D721Med (cell line): ENCODE results near the gene PDE4B.

Source experiments
- DNase-seq: peaks from one replicate; pipeline ENCODE4 v3.0.0; 2011; ENCODE audit warnings: low spot score; ENCODE audit not compliant: insufficient read length
- FAIRE-seq: peaks from 2 replicates; lab custom pipeline; 2011; peaks lifted over from hg19 to GRCh38; lab: Jason Lieb, UNC
- CTCF ChIP-seq: IDR thresholded peaks from 2 replicates; pipeline ENCODE4 v1.5.1; 2012; ENCODE audit warnings: mild to moderate bottlenecking, control low read depth; ENCODE audit not compliant: insufficient read depth; ENCODE audit errors: missing control alignments

Gene PDE4B

DNA sequence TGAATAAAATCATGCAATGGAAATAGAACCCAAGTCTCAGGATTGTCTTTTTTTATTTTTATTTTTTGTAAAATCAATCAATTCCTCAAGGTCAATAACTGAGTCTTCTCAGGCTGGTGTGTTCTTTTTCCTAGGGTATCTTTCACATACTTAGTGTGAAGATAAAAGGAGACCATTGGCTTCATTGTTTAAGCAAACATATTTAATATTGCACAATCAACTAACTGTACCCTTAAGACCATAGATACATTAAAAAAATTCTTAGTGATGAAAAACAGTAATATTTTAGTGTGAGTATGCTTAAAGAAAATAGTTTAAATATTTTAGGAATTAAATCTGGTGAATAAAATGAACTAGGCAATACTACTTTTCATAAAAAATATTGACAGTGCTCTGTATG, 31.4 kb downstream of the PDE4B start:
- TF ChIP-seq CTCF: no peak
- no peak for DNase-seq
- no peak for FAIRE-seq

GRCh38 chr1:65825741-65826140, 33.0 kb downstream of the PDE4B start:
- no peak for DNase-seq
- TF ChIP-seq CTCF: no peak

GRCh38 chr1:65826782-65827181, 34.1 kb downstream of the PDE4B start:
- DNase-seq: no peak
- no peak for FAIRE-seq
- no peak for TF ChIP-seq CTCF

More at GRCh38 chr1:65825741-65826140, 33.0 kb downstream of the PDE4B start:
- FAIRE-seq: no peak

- FAIRE-seq (no peak), DNase-seq (no peak)
- no peak for TF ChIP-seq CTCF
Observed at GRCh38 chr1:65827346-65827745, 34.7 kb downstream of the PDE4B start.

- FAIRE-seq (no peak), DNase-seq (no peak)
- TF ChIP-seq CTCF: no peak
Observed at GRCh38 chr1:65830306-65830705, 37.6 kb downstream of the PDE4B start.

GRCh38 chr1:65832296-65832695, 39.6 kb downstream of the PDE4B start:
- no peak for TF ChIP-seq CTCF
- DNase-seq (no peak), FAIRE-seq (no peak)

DNA sequence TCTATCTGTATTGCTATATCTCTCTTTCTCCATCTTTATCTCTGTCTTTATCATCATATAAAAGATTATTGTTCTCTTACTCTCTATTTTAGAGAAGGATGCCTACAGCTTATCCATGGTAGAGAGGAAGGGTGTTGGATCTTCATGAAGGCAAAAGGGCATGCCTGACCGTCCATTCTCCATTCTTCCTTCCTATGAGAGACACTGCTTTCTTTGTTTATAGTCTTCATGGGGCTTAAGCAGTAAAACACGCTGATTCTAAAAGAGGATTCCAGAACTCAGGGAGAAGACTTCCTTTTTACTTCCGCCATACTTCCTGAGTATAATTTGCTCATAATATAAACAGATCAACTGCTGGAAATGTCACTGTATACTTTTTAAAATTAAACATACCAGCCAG, 44.0 kb downstream of the PDE4B start:
- no peak for FAIRE-seq
- DNase-seq: no peak
- TF ChIP-seq CTCF: no peak
